ENCODE measurements around the gene WDR5. TPM values are rescaled to one million over a fixed set of nuclear protein-coding genes. Genes with fewer than 3 reads are reported as not detected.
"Not testable (repeated sequence)": the region's sequence is repeated elsewhere in the genome, so short reads cannot be mapped to it uniquely, and the experiment has no call there.

Gene WDR5
- total RNA-seq, 4 donors from 2014 or later, result 15.4 to 26.8 (median 23.1) TPM

DNA sequence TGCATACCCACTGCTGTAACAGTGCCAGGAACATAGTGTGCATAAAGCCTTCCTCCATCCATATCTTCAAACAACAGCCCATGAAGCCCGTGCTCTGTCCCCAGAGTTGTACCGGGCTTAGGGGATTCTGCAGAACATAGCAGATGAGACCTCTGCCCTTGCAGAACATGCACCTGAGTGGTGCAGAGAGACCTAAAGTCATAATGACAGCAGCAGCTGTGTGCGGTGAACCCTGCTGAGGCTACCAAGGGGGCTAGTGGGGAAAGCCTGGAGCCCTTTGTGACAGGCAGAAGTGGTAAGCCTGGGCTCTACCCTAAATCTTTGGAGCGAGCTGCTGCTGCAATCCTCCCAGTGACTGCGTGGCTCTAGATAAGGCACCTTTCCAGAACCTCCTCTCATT, 35.8 kb upstream of the WDR5 start:
- Histone ChIP-seq H3K36me3 (no peaks in the 10 kb centered on the region), H3K4me3 (no peak overlapping the region), H3K27me3 (peaks cover 0 to 35% (median 0%) of the 10 kb centered on the region in 4 donors), H3K27ac (no peak overlapping the region), H3K4me1 (no peaks in the 10 kb centered on the region), H3K9me3 (no peaks in the 10 kb centered on the region)
- TF ChIP-seq, protein P1, sequence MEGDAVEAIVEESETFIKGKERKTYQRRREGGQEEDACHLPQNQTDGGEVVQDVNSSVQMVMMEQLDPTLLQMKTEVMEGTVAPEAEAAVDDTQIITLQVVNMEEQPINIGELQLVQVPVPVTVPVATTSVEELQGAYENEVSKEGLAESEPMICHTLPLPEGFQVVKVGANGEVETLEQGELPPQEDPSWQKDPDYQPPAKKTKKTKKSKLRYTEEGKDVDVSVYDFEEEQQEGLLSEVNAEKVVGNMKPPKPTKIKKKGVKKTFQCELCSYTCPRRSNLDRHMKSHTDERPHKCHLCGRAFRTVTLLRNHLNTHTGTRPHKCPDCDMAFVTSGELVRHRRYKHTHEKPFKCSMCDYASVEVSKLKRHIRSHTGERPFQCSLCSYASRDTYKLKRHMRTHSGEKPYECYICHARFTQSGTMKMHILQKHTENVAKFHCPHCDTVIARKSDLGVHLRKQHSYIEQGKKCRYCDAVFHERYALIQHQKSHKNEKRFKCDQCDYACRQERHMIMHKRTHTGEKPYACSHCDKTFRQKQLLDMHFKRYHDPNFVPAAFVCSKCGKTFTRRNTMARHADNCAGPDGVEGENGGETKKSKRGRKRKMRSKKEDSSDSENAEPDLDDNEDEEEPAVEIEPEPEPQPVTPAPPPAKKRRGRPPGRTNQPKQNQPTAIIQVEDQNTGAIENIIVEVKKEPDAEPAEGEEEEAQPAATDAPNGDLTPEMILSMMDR (IDR thresholded peaks at IDR 0.05), result no peak
- no peak for TF ChIP-seq POLR2A (IDR thresholded peaks at IDR 0.05)
- DNase-seq, result no peak
- WGBS, 2 donors, result 79 to 89% methylated on average over 4 to 5 of the region's 5 CpGs
- intact Hi-C loops (cut with DNase I), result loop anchor here (10.0 kb wide), 1 partner anchor 315 kb away; no protein-coding TSS in a partner anchor

GRCh38 chr9:134101133-134101532, 34.7 kb upstream of the WDR5 start:
- H3K4me1 ChIP-seq, H3K9me3 ChIP-seq, H3K36me3 ChIP-seq, H3K4me3 ChIP-seq, DNase-seq, H3K27ac ChIP-seq: not testable (repeated sequence)
- 59 to 67% methylated on average over 6 of the region's 6 CpGs for WGBS, 2 donors
- intact Hi-C loops (cut with DNase I), result loop anchor here (10.0 kb wide), 1 partner anchor 316 kb away; no protein-coding TSS in a partner anchor
- H3K27me3 ChIP-seq, result peaks cover 0 to 37% (median 0%) of the 10 kb centered on the region in 4 donors

- DNase-seq, result no peak
- intact Hi-C loops (cut with DNase I), result loop anchor here (10.0 kb wide), 1 partner anchor 317 kb away; no protein-coding TSS in a partner anchor
- no peak overlapping the region for H3K27ac ChIP-seq
- TF ChIP-seq, protein P1 (IDR thresholded peaks at IDR 0.05), result no peak
- TF ChIP-seq POLR2A (IDR thresholded peaks at IDR 0.05), result no peak
- H3K36me3 ChIP-seq, result no peaks in the 10 kb centered on the region
- no peak overlapping the region for H3K4me3 ChIP-seq
- H3K4me1 ChIP-seq, result no peaks in the 10 kb centered on the region
- peaks cover 0 to 41% (median 0%) of the 10 kb centered on the region in 4 donors for H3K27me3 ChIP-seq
- WGBS, 2 donors, result 47 to 57% methylated on average over 7 of the region's 11 CpGs
- no peaks in the 10 kb centered on the region for H3K9me3 ChIP-seq
Measured at GRCh38 chr9:134101623-134102149, 34.2 kb upstream of the WDR5 start.

DNA sequence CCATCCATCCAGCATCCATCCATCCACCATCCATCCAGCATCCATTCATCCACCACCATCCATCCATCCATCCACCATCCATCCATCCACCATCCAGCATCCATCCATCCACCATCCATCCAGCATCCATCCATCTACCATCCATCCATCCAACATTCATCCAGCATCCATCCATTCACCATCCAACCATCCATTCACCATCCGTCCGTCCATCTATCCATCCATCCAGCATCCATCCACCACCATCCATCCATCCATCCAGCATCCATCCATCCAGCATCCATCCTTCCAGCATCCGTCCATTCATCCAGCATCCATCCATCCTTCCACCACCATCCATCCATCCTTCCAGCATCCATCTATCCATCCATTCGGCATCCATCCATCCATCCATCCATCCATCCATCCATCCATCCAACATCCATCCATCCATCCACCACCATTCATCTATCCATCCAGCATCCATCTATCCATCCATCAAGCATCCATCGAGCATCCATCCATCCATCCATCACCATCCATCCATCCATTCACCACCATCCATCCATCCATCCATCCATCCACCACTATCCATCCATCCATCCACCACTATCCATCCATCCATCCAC, 32.4 kb upstream of the WDR5 start:
- TF ChIP-seq, protein P1 (IDR thresholded peaks at IDR 0.05), result no peak
- TF ChIP-seq POLR2A (IDR thresholded peaks at IDR 0.05), result no peak
- H3K9me3 ChIP-seq, result no peaks in the 10 kb centered on the region
- no peaks in the 10 kb centered on the region for H3K4me1 ChIP-seq
- DNase-seq, result no peak
- no peak overlapping the region for H3K27ac ChIP-seq
- whole genome bisulfite sequencing, 2 donors, result 72 to 73% methylated on average over 5 of the region's 5 CpGs
- intact Hi-C loops (cut with DNase I), result loop anchor here (10.0 kb wide), 1 partner anchor 319 kb away; no protein-coding TSS in a partner anchor
- H3K4me3 ChIP-seq, result no peak overlapping the region
- H3K36me3 ChIP-seq, result no peaks in the 10 kb centered on the region
- peaks cover 0 to 41% (median 0%) of the 10 kb centered on the region in 4 donors for H3K27me3 ChIP-seq

GRCh38 chr9:134111064-134111463, 24.8 kb upstream of the WDR5 start:
- intact Hi-C loops (cut with DNase I), result no loop called here
- no peak for DNase-seq
- Histone ChIP-seq H3K4me1 (no peaks in the 10 kb centered on the region), H3K9me3 (no peaks in the 10 kb centered on the region), H3K36me3 (no peaks in the 10 kb centered on the region), H3K4me3 (no peak overlapping the region), H3K27ac (no peak overlapping the region), H3K27me3 (peaks cover 0 to 5% (median 0%) of the 10 kb centered on the region in 4 donors)
- no peak for TF ChIP-seq POLR2A (IDR thresholded peaks at IDR 0.05)
- TF ChIP-seq, protein P1 (IDR thresholded peaks at IDR 0.05), result no peak
- 76 to 79% methylated on average over 8 to 9 of the region's 9 CpGs for WGBS, 2 donors

Data from esophagus squamous epithelium (tissue), 5 donors.